OCI-LY7 (cell line): ENCODE measurements around the gene STIM1.

Experiments
- CTCF ChIP-seq: fragments of 200-600 bp; sonication (generic); conservative IDR thresholded peaks from 2 replicates; pipeline ENCODE4 v1.5.1; 2014; ENCODE audit warnings: mild to moderate bottlenecking, antibody characterized with exemption, low read length, moderate library complexity, mixed read lengths
- EZH2phosphoT487 ChIP-seq: fragments of 200-600 bp; sonication (generic); IDR thresholded peaks from 2 replicates; pipeline ENCODE4 v1.6.1; 2018; ENCODE audit warnings: low read depth, borderline replicate concordance, mild to moderate bottlenecking, mixed run types, antibody characterized with exemption, low read length, moderate library complexity, mixed read lengths

GRCh38 chr11:3834664-3835461 lies 20.6 kb upstream of the STIM1 start:
- TF ChIP-seq CTCF, result no peak
- no peak for TF ChIP-seq EZH2phosphoT487
